ENCODE measurements around the gene PITPNM3.

PITPNM3 gene

DNA sequence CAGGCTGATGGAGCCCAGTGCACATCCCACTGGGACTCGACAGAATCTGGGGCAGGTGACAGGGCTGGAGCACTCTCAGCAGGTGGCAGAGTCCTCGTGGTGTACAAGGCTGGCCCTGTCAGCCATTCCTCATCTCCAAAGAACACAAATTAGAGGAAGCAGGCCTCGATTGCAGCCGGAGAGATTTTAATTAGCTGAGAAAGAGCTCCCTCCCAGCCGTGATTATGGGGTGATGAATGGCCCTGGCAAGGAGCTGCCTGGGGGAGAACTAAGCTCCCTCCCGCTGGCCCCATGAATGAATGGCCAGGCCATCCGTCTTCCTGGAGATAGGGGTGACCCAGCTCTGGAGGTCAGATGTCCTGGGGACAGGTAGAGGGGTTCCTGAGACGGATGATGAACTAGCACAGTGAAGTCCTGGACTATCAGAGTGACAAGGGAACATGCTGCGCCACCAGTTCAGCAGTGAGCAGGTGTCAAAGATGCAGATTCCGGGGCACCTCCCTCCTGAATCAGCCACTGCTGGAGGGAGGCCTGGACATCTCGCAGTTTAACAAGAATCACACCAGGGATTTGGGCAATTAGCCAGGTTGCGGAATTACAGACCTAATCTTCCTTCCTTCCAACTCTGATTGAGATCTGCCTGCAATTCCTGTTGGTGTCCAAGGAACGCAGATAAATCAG is 76.6 kb downstream of the PITPNM3 start:
- no peak for DNase-seq (ENCODE audit: low spot score)

DNA sequence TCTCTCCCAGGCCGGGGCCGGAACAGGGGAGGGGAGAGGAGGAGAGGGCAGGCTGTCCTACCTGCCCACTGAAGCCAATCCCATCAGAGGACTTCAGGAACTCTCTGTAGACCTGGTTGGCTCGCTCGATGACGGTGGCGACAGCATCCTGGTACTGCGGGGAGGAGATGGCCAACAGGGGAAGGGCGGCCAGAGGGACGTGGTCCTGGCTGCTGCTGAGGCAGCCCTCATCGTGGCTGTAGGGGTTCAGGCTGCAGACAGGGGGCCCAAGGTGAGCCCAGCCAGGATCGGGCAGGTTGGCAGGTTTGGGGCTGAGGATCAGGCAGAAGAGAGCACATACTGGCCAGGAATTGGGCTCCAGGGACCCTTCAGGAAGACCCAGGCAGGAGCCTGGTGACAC is 77.9 kb downstream of the PITPNM3 start:
- no peak for DNase-seq (ENCODE audit: low spot score)

DNA sequence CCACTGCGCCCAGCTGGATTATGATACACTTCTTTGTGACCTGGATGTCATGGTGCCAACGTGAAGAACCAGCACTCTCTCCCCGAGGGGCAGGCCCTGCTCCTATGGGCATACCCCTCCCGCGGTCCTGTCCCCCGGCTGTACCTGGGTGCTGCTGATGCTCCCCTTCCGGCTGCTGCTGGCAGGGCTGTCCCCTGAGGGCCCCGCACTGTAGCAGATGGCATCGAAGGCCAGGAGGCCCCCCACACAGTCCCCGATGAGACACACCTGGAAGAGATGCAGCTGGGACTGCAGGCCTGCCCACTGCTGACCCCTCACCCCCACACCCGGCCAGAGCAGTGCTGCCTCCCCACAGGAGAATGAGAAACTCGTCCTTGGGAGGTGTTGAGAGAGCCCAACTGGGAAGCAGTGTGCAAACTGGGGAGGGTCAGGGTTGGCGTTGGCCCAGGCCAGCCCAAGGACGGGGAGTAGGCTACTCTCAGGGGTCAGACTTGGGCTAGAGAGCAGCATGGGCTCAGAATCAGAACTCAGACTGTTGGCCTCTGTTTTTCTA is 78.4 kb downstream of the PITPNM3 start:
- DNase-seq (ENCODE audit: low spot score): no peak

DNA sequence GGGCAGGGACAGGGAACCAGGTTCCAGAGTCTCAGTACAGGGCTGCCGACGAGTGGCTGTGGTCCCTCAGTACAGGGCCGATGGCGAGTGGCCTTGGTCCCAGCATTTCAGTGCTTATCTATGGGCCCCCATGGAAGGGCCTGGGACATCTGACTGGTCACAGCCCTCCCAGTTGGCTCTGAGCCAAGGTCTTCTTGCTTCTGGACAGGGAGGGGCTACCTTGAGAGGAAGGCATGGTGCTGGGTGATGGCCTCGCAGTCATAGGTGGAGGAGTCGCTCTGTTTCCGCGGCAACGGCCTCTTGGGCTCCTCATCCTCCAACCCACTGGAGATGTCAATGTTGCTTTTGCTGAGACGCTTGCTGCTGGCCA is 79.6 kb downstream of the PITPNM3 start:
- DNase-seq (ENCODE audit: low spot score): no peak

DNA sequence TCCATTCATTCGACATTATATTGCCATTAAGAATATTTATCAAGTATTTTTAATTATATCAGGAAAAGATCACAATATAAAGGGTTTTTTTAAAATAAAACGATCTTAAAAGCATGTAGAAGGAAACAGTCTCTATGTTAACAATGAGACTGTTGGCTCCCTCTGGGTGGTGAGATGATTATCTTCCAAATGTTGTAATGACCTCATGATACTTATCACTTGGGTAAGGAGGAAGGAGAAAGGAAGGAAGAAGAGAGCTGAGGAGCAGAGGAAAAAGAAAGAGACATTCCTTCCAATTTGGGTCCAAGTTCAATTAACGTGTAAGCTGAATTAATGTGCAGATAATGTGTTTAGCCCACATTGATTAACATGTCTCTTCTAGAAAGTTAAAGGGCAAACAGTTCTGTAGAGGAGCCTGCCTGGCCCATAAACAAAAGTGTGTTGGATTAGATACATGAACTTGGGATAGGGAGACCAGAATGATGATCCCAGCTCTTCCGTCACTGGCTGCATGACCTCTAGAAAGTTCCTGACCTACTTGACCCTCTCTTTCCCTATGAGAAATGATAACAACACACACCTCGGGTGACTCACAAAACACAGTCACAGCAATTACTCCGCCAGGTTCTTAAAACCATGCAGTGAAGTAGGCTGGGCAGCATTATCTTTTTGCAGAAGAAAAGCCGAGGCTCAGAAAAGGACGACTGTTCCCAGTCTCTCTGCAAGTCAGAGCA is 80.1 kb downstream of the PITPNM3 start:
- DNase-seq (ENCODE audit: low spot score): no peak

DNA sequence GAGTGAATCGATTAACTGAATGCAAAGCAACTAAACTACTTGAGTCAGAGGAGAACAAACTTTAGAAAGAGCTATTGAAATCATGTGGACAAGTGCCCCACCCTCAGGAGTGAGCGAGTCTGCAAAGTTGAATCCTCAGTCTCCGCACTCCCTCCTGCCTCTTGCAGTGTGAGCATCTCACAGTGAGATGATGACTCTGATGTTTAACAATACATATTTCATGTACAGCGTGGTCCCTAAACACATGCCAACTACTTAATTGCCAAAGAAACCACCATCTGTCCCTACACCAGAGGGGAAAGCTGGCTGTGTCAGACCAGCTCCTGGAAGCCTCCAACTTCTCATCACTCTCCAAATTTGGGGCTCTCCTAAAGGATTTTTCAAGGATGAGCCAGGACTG is 80.9 kb downstream of the PITPNM3 start:
- DNase-seq (ENCODE audit: low spot score): peak; percentile 45

DNA sequence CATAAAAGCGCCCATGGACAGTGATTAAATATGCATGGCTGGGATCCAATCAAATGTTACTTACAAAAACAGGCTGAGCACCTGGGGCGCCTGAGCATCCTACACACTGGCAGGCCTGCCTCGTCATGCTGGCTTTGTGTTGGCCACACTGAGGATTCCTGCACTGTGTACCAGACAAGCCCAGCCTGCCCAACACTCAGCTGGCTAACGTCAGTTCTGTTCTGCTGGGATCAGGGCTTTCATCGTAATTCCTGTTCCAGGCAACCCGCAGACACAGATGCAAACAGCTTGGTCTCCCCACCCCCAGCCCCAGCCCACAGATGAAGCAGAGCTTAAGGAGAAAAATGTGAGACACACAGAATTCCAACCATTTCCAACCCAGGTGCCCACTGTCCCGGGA is 81.4 kb downstream of the PITPNM3 start:
- DNase-seq (ENCODE audit: low spot score): no peak

DNA sequence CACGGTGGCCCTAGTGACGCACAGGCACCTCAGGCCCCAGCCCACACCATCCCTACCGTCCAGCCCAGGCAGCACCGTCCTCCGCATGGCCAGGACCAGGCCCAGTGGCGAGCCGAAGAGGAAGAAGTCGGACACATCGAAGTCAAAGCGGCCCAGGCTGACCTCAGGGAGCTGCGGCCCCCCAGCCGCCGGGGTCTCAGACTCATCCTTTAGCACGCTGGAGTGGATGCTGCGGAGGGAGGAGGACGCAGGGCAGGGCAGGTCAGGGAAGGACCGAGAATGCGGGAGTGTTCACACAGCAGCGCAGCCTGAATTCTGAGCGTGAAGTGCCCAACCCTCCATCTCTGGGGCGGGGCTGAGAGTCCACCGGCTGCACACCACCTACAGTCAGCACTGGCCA is 82.0 kb downstream of the PITPNM3 start:
- DNase-seq (ENCODE audit: low spot score): no peak

DNA sequence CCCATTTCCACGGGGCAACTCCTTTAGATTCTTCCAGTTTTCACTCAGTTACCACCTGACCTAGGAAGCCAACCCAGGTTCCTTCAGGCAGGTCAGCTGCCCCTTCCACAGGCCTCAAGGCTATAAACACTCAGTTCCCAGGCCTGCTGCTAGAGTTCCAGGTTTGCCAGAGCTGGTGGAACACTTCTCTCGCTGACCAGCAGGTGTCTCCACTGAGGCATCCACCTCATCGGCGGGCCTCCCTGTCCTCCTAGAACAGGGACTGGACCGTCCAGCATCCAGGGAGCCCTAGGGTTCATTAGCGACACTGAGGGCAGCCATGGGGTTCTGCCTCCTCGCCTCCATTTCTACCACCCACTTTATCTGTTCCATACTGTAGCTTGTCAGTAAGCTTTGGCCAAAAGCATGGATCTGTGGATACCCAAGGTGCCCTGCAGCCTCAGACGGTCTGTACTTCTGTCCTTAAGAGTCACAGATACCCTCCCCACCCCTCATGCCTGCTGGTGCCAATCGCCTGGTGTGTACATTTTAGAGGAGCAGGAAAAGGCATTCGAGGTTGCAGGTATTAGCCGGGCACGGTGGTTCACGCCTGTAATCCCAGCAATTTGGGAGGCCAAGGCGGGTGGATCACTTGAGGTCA is 83.1 kb downstream of the PITPNM3 start:
- peak; percentile 83 for DNase-seq (ENCODE audit: low spot score)

DNA sequence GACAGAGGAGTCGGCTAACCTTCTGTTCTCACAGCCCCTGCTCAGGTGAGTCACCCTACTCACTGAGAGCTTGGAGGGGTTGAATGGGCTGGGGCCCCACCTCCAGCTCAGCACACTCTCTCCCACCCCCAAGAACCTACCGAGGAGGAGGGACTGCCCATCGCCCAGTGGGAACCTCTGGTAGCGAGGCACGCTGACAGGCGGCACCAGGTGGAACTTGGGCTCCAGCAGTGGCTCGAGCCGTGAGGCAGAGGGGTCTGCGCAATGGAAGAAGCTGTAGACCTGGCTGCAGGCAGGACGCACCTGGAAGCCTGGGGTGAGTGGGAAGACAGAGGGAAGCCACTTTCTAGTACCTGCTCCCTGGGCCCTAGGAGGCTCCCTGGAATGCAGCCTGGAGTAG is 83.8 kb downstream of the PITPNM3 start:
- DNase-seq (ENCODE audit: low spot score): no peak

DNA sequence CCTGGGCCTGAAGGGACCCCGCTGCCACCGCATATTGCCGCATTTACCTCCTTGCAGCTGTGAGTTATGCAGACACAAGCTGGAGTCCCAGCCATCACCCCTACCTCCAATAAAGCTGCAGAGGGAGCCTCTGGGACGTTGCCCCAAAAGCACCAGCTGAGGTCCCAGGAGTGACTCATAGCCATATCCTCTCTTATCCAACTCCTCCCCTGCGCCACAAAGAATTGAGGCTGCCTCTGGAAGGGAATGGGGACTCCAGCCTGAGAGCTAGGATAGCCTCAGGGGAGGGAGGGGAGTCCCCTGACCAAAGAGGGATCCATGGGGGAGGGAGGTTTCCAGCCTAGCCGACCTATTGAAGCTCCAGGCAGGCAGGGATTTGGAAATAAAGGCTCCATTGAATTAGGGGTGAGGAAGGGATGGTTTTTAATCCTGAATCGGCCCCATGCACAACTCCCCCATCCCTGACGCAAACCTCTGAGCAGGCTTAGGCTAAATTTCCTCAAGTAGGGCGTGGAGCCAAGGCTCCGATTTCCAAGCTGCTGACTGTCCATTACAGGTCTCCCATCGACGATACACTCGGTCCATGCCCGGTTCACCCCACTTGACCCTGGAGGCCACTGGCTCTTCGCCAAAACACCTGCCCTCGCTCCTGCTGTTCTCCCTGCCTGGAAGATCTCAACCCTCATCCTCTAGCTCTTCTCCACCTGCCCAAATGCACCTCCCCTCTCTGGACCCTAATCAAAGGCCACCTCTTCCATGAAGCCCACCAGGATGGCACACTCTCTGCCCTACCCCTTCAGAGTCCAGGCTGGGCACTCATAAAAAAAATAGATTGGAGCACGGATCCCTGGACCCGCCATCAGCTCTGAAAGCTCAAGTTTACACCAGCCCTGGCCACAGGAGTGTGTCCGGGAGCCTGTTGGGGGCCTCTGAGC is 84.6 kb downstream of the PITPNM3 start:
- no peak for DNase-seq (ENCODE audit: low spot score)

DNA sequence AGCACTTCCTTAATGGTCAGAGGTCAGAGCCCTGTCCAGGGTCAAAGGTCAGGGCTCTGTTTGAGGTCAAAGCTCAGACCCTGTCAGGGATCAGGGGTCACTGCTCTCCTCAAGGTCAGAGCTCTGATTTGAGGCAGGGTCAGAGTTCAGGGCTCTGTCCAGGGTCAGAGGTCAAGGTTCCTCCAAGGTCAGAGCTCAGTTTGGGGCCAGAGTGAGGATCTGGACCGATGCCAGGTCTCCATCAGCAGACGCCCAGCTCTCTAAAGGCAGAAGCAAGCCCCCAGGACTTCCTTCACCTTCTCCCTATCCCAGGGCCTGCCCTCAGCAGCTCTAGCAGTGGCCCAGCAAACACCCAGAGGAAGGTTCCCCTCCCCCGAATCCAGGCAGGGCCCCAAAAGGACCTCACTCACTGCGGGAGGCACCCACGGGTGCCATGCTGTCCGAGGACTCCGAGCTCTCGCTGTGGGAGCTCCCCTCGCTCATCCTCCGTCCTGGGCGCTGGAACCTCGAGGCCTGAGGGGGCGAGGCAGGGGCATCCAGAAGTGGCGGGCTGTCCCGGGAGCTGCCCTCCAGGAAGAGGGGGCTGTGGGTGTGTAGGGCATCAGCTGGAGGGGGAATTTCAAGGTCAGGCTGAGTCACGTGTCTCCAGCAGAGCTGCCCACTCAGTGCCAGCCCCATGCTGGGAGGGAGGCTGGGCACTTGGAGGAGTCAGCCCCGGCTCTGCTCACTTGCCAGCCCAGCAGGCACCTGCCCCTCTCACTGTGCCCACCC is 85.4 kb downstream of the PITPNM3 start:
- no peak for DNase-seq (ENCODE audit: low spot score)

DNA sequence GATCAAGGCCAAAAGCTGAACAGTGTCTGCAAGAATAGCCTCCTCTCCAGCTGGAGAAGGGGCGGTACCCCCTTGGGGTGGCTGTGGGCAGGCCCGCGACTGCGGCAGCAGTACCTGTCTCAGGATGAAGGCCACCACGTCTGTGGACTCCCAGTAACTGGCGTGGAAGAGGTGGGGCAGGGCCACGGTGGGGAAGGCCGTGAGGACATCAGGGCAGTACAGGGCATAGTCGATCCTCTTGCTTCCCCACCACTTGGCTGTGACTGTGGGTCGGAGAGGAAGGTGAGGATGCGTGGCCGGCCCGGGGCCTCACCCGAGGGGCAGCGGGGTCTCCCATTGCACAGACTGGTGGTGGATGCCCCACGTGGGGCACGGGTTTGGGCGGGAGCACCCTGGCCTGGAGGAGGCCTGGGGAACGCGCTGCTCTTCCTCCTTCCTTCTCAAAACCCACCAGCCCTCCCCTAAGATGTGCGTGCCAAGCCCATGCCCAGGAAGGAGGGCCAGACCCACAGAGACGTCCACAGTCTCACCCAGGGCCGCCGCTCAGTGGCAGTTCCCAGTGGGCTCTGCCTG is 86.1 kb downstream of the PITPNM3 start:
- no peak for DNase-seq (ENCODE audit: low spot score)

DNA sequence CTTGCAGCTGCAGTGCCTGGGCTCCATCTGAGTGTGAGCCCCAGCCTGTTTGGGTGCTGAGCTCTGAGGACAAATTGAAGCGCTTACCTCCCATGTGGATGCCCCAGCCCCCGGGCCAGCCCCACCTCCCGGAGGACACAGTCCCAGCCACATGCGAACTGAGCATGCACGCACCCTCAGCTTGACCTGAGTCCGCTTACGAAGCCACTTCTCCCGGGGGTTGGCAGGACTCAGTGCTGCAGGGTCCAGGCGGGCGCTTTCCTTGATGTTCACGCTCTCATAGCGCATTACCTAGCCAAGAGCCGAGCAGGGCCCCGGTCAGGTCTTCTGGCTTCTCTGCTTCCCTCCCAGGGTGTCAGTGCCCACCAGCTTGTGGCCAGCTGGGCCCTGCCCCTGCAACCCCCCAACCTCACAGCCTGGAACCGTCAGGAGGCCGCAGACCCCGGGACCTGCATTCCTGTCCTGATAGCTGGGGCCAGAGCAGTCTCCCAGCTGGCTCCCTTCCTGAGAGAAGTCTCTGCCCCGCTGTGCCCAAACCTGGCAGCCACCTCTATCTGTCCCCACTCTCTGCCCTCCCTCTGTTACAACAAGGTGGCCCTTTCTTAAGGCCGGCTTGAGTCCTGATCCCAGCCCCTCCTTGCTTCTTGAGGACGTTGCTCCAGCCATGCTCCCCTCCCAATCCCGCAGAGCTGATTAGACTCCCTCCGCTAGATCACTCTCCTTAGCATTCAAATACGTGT is 88.1 kb downstream of the PITPNM3 start:
- no peak for DNase-seq (ENCODE audit: low spot score)

DNA sequence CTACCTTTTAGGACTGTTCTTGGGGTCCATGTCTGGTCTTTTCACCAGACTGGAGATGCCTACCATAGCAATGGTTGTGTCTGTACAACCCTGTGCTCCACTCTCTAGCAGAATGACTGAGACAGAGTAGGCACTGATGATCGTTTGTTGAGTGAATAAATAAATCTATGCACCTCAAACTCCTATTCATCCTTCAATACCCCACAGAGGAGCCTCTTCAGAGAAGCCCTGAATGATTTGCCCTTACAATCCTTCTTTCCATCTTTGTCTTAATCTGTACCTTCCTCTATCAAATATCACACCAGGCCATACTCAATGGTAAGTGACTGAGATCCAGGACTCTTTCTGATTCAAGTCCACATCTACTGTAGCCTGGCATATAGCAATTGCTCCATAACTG is 88.8 kb downstream of the PITPNM3 start:
- no peak for DNase-seq (ENCODE audit: low spot score)

DNA sequence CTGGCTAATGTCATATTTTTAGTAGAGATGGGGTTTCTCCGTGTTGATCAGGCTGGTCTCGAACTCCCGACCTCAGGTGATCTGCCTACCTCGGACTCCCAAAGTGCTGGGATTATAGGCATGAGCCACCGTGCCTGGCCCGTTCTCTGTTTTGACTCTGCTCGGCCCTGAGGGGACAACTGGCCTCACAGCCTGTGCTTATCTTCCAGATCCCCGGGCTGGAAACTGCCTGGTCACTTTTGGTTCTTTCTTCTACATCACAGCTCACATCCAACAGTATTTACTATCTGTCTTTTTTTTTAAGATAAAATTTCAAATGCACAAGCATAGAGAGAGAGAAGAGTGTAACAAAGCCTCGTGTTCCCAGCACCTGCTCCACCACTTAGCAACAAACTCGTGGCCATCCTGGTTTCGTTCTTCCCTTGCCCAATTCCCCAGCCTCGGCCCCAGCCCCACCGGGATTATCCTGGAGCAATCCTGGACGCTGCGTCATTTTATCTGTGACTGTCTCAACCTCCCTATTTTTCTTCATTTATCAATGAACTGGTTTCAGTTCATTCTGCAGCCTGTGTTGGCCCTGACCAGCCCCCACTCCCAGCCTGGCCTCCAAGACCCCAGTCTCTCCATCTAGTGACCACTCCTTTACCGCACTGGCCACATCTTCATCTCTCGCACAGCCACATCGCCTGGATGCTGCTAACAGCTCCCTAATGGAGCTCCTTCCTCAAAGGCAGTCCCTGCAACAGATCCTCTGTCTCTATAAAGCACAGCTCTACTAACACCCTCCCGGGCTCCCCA is 91.0 kb downstream of the PITPNM3 start:
- DNase-seq (ENCODE audit: low spot score): no peak

DNA sequence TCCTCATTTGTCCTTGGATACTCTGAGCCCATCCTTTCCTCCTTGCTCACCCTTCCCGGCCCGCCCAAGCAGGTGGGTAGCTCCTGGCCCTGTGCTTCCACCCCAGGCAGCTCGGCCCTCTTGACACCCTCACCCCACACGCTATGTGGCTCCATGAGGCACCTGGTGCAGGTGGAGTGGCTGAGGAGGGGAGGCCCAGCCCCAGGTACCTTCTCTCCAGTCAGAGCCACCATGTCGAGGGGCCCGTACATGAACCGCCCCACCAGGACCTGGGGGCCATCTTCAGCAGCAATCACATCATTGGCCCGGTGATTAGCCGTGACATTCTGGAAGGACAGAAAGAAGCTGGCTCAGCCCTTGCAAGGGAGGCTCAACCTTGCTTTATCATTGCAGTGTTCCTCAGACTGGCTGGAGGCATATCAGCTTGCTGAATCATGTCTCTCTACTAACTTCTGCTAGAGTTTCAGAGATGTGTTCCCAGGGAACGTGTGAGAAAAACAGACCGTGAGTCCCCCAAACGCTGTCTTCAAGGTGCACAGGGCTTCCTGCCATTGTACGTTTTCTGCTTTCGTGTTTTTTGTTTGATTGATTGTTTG is 91.8 kb downstream of the PITPNM3 start:
- no peak for DNase-seq (ENCODE audit: low spot score)

DNA sequence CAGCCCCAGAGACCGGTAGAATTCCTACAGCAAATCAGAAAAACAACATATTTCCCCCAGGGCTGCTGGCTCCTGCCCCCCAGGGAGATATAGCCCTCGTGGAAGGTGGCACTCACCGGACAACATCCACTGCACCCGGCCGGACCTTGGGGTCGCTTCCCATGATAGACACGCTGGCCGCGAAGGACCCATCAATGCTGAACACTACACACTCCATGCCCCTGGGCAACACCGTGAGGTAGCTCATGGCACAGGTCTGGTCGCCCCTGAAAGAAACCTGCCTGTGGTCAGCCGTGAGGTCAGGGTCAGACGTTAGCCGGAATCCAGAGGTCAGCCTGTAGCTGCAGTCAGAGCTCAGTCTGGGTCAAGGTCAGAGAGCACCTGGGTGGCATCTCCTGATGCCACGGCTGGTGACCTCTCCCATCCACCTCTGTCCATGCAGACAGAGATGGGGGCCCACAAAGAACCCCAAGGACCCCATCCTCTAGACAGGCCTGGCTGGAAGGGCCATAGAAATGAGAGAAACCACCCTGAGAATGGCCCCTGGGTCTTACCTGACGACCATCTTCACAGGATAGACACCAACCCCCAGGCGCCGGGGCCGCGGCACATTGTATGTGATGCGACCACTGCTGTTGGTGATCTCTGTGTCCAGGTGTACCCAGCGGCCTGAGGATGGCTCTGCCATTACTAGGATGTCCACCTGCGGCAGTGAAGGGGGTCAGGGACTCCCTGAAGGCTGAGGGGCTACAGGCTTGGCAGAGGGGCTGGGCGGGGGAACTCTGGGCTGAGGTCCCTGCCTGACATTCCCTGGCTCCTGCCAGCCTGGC is 92.5 kb downstream of the PITPNM3 start:
- DNase-seq (ENCODE audit: low spot score): no peak

Data from Ammon's horn (tissue), 1 donor.